Motor neuron (in vitro differentiated cells): ENCODE measurements around the gene C17orf78. TPM values are rescaled to one million over a fixed set of nuclear protein-coding genes. Genes with fewer than 3 reads are reported as not detected.
"Not testable (repeated sequence)": the region's sequence is repeated elsewhere in the genome, so short reads cannot be mapped to it uniquely, and the experiment has no call there.

ENCODE experiments used
- ATAC-seq, 8 experiments: fragments of 200-7000 bp; cut with Tn5 transposase; replicated peaks in 6 of 8; 2 replicates each; pipeline ENCODE4 v1.8.0; 2021; ENCODE audit warnings: mild to moderate bottlenecking in 8 of 8, moderate library complexity in 8 of 8
- H3K27ac ChIP-seq, 2 donors: fragments of 250-450 bp; sonication (Bioruptor Pico); 2 replicates each; pipeline ENCODE4 v1.9.0; 2021; ENCODE audit warnings: antibody characterized with exemption in 2 of 2, mild to moderate bottlenecking in 2 of 2, moderate library complexity in 1 of 2
- H3K4me1 ChIP-seq, 2 donors: fragments of 250-450 bp; sonication (Bioruptor Pico); replicated peaks in 1 of 2; 2 replicates each; pipeline ENCODE4 v1.6.1; 2021; ENCODE audit warnings: antibody characterized with exemption in 2 of 2, mild to moderate bottlenecking in 2 of 2, moderate library complexity in 1 of 2
- H3K4me3 ChIP-seq, 5 donors: fragments of 250-450 bp; sonication (Bioruptor Pico); 2 replicates each; pipeline ENCODE4 v1.9.0; 2021; ENCODE audit warnings: antibody characterized with exemption in 5 of 5, mild to moderate bottlenecking in 5 of 5, moderate library complexity in 4 of 5
- WGBS, 10 experiments: fragments of 450-650 bp; shearing (Covaris generic); methylation state at CpG; one replicate each; pipeline ENCODE4 v1.0.0; 2022; 5-methylcytosine and 5-hydroxymethylcytosine counted together
- in situ Hi-C, 9 experiments: fragments of 400-800 bp; cut with MboI; loops; one replicate each; pipeline ENCODE4 v1.15.0; 2021; ENCODE audit warnings: low sequenced_read_pairs in 9 of 9, low pct_unique_long_range_greater_than_20kb in 2 of 9; ENCODE audit not compliant: unreplicated experiment in 9 of 9
- total RNA-seq, 8 experiments: library from RNA; unstranded; fragments of 300-600 nt; gene quantifications; 2 replicates each; pipeline versions ENCODE4 v1.2.3 to v1.2.4, GENCODE V29; 2022

C17orf78 gene
- 1 to 10 TPM in 1 of 8 experiments, under 1 TPM in 6, not detected in 1; 0.05 to 1.1 (median 0.23) TPM for total RNA-seq

GRCh38 chr17:37375706-37376105 lies at the start of gene C17orf78:
C17orf78 (plus strand) TSS chr17:37375985; CDS start chr17:37376093, 108 bp downstream.
- in situ Hi-C loops, result no loop called here
- Histone ChIP-seq H3K4me1 (no peaks in the 10 kb centered on the region), H3K4me3 (no peak within 1 kb of the TSS), H3K27ac (no peak within 1 kb of the TSS)
- 77 to 96% (median 85%) methylated on average over 1 to 7 of the region's 7 CpGs for WGBS, 10 experiments
- ATAC-seq, result no peak

DNA sequence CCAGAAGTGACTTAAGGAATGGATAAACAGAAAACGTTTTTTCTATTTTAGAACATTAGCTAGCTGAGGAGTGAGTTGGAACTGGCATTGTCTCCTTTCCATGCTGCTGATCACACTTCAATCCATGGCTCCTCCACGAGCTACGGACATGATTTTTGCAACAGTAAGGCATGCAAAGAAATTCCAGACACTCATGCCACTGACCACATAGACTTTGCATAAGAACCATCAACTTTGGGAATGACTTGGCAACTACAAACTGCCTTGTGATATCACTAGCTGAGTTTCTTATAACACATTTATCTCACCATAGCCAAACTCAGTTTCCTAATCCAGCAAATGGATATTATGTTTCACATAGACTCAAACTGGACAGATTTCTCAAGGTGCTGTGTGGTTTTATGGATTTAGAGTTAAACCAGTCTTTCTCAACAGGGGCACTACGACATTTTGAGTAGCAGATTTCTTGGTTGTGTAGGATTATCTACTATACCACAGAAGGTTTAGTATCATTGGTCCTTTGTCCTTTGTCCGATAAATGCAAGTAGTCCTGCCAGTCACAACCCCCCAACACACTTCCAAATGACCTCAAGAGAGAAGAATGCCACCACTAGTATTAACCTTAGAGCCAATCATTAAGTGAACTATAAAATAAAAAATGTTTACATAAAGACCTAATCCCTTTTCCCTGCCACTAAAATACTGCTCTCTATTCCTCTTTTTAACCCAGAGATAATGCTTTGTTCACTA lies 48.3 kb upstream of the C17orf78 start:
- H3K27ac ChIP-seq, result no peak overlapping the region
- peak in 2 of 8 experiments; percentile 93 to 97 for ATAC-seq

DNA sequence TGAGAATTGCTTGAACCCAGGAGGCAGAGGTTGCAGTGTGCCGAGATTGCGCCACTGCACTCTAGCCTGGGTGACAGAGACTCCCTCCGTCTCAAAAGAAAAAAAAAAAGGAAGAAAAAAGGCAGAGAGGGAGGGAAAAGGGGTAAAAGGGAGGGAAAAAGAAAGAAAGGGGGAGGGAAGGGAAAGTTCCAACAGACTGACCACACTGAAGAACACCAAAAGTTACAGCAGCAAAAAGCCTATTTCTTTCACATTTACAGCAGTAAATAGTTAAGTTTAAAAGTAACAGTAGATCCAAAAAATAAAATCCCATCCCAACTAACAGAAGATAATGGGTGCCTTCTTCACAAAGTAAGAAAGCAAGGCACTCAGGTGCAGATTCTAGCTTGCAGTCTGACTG lies 36.9 kb upstream of the C17orf78 start:
- 78 to 100% (median 95%) methylated on average over 1 to 3 of the region's 3 CpGs; no CpG with 5 or more reads in 2 of the 10 experiments for WGBS, 10 experiments
- no peaks in the 10 kb centered on the region for H3K4me1 ChIP-seq
- in situ Hi-C loops, result loop anchor here in 1 of 9 experiments (25.0 kb wide), 1 partner anchor 102 kb away; no protein-coding TSS in a partner anchor
- no peak for ATAC-seq
- no peak overlapping the region for H3K4me3 ChIP-seq
- no peak overlapping the region for H3K27ac ChIP-seq

More for the DNA sequence above, 48.3 kb upstream of the C17orf78 start:
- Histone ChIP-seq H3K4me3 (no peak overlapping the region), H3K4me1 (no peaks in the 10 kb centered on the region)
- 30 to 100% (median 89%) methylated on average over 1 to 5 of the region's 5 CpGs; no CpG with 5 or more reads in 1 of the 10 experiments for WGBS, 10 experiments
- in situ Hi-C loops, result loop anchor here in 1 of 9 experiments (25.0 kb wide), 1 partner anchor 90 kb away; no protein-coding TSS in a partner anchor

DNA sequence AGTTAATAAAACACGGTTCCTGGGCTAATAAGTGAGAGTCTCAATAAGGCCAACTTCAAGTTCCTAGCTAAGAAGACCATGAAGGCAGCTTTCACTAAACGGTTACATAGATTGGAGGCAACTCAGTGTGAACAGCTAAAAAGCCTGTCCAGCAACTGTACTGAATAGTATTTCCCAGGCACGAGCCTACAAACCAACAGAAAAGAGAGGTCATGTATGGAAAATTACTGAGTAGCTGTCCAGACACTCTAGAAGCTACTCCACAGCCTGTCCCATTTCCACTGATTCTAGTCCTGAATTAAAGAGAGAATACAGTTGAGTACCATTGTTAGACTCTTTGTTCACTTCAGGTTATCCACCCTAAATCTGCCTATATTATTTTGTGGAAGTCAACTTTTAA lies 36.5 kb upstream of the C17orf78 start:
- 52 to 94% (median 75%) methylated on average over 2 to 3 of the region's 3 CpGs; no CpG with 5 or more reads in 3 of the 10 experiments for WGBS, 10 experiments
- Histone ChIP-seq H3K4me3 (no peak overlapping the region), H3K27ac (no peak overlapping the region), H3K4me1 (no peaks in the 10 kb centered on the region)
- in situ Hi-C loops, result loop anchor here in 1 of 9 experiments (25.0 kb wide), 1 partner anchor 102 kb away; no protein-coding TSS in a partner anchor
- peak in 1 of 8 experiments; percentile 20 for ATAC-seq

- H3K27ac ChIP-seq, result no peak overlapping the region
- in situ Hi-C loops, result loop anchor here in 1 of 9 experiments (25.0 kb wide), 1 partner anchor 104 kb away; no protein-coding TSS in a partner anchor
- H3K4me1 ChIP-seq, result no peaks in the 10 kb centered on the region
- H3K4me3 ChIP-seq, result no peak overlapping the region
- 70 to 100% (median 91%) methylated on average over 1 to 2 of the region's 2 CpGs; no CpG with 5 or more reads in 1 of the 10 experiments for WGBS, 10 experiments
- no peak for ATAC-seq
These were observed 35.0 kb upstream of the C17orf78 start for GRCh38 chr17:37340804-37341203.

DNA sequence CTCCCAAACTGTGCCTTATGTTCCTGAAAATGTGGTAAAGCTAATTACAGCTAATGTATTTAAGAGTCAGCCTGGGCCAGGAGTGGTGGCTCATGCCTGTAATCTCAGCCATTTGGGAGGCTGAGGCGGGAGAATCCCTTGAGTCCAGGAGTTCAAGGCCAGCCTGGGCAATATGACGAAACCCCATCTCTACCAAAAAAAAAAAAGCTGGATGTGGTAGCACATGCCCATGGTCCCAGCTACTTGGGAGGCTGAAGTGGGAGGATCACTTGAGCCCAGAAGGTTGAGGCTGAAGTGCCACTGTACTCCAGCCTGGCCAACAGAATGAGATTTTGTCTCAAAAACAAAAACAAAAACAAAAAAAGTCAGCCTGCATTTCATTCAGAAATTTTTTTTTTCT lies 33.2 kb upstream of the C17orf78 start:
- in situ Hi-C loops, result loop anchor here in 1 of 9 experiments (25.0 kb wide), 1 partner anchor 105 kb away; no protein-coding TSS in a partner anchor
- no peak overlapping the region for H3K4me3 ChIP-seq
- no peak overlapping the region for H3K27ac ChIP-seq
- no peaks in the 10 kb centered on the region for H3K4me1 ChIP-seq
- 100% methylated on average over 1 to 2 of the region's 2 CpGs; no CpG with 5 or more reads in 6 of the 10 experiments for WGBS, 10 experiments
- no peak for ATAC-seq

- in situ Hi-C loops, result loop anchor here in 1 of 9 experiments (25.0 kb wide), 1 partner anchor 107 kb away; no protein-coding TSS in a partner anchor
- WGBS, 10 experiments, result 86 to 100% (median 93%) methylated on average over 1 to 4 of the region's 4 CpGs; no CpG with 5 or more reads in 1 of the 10 experiments
- H3K4me3 ChIP-seq, result no peak overlapping the region
- H3K27ac ChIP-seq, result no peak overlapping the region
- ATAC-seq, result no peak
- no peaks in the 10 kb centered on the region for H3K4me1 ChIP-seq
These were observed 31.3 kb upstream of the C17orf78 start for GRCh38 chr17:37344519-37344918.

GRCh38 chr17:37346863-37347402 lies 28.9 kb upstream of the C17orf78 start:
- ATAC-seq, H3K4me3 ChIP-seq, H3K27ac ChIP-seq, H3K4me1 ChIP-seq: not testable (repeated sequence)
- in situ Hi-C loops, result loop anchor here in 1 of 9 experiments (25.0 kb wide), 1 partner anchor 110 kb away; no protein-coding TSS in a partner anchor
- WGBS, 10 experiments, result 95 to 100% (median 99%) methylated on average over 1 to 7 of the region's 8 CpGs; no CpG with 5 or more reads in 4 of the 10 experiments

- not testable (repeated sequence) for H3K27ac ChIP-seq, ATAC-seq, H3K4me3 ChIP-seq
- WGBS, 10 experiments, result 29 to 100% (median 57%) methylated on average over 1 to 11 of the region's 12 CpGs; no CpG with 5 or more reads in 1 of the 10 experiments
- H3K4me1 ChIP-seq, result peaks cover 15 to 21% of the 10 kb centered on the region in 2 donors
- in situ Hi-C loops, result loop anchor here in 1 of 9 experiments (25.0 kb wide), 1 partner anchor 745 kb away; the partner anchor contains the start of gene MRM1
These were observed 18.8 kb upstream of the C17orf78 start for GRCh38 chr17:37356796-37357569.

DNA sequence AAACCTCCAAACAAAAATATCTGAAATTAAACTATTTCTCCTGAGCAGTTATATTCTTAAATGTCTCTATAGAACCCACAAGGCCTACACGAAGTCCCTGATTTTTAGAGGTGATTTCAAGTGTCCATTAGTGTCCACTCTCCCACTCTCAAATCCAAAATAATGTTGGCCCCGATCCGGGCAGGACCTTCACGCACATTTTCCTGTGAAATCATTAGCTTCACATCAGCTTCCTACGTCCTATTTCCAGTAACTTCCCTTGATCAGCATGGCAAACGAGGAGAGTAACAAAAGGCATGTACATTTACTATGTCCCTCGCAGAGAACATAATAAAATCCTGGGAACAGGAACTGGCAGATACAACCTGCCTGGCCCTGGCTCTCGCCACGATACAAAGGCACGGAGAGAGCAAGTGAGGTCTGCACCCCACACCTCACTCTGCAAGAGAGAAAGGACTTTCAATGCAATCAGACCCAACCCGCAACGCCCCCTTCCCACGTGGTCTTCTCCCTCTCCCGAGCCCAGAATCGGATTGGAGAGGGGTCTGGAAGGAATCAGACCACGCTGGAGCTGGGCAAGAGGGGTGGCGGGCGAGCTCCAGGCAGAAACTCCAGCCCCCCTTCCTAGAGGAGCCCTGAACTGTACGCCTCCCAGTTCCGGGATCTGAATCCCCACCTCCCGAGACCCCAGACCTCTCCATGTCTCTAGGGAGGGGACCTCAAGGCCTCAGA lies 17.5 kb upstream of the C17orf78 start:
- 0 to 2% (median 0%) methylated on average over 2 to 15 of the region's 21 CpGs; no CpG with 5 or more reads in 1 of the 10 experiments for WGBS, 10 experiments
- peak; percentile 28 to 63 (median 55) for ATAC-seq
- H3K4me3 ChIP-seq, result peak overlapping the region; percentile 49 to 69 (median 66)
- H3K27ac ChIP-seq, result peak overlapping the region; percentile 80 to 84
- H3K4me1 ChIP-seq, result peaks cover 15 to 21% of the 10 kb centered on the region in 2 donors
- in situ Hi-C loops, result loop anchor here in 1 of 9 experiments (25.0 kb wide), 1 partner anchor 746 kb away; the partner anchor contains the start of gene MRM1

- Histone ChIP-seq H3K4me1 (peaks cover 15 to 21% of the 10 kb centered on the region in 2 donors), H3K27ac (peak overlapping the region; percentile 80 to 84), H3K4me3 (peak overlapping the region; percentile 49 to 69 (median 66))
- in situ Hi-C loops, result loop anchor here in 1 of 9 experiments (25.0 kb wide), 1 partner anchor 747 kb away; the partner anchor contains the start of gene MRM1
- 0% methylated on average over 3 of the region's 88 CpGs; no CpG with 5 or more reads in 9 of the 10 experiments for WGBS, 10 experiments
- ATAC-seq, result peak; percentile 81 to 88 (median 85)
These were observed 16.7 kb upstream of the C17orf78 start for GRCh38 chr17:37358830-37359681.
